HL-60 (cell line): ENCODE results near the gene EEPD1.

Experiments used
- DNase-seq, 2 experiments: peaks; one replicate each; pipeline ENCODE4 v3.0.0-alpha.2; 2010 to 2020; ENCODE audit warnings: low read depth in 1 of 2, low spot score in 1 of 2
- H3K27ac ChIP-seq: fragments of 250-450 bp; sonication (Bioruptor Pico); replicated peaks from 2 replicates; pipeline ENCODE4 v1.5.1; 2020; ENCODE audit warnings: mild to moderate bottlenecking, moderate library complexity
- H3K27me3 ChIP-seq: fragments of 250-450 bp; sonication (Bioruptor Pico); 2 replicates; pipeline ENCODE4 v1.5.1; 2021; ENCODE audit warnings: mild to moderate bottlenecking, moderate library complexity; ENCODE audit not compliant: insufficient read depth, poor library complexity, severe bottlenecking
- H3K4me3 ChIP-seq: replicated peaks from 2 replicates; pipeline ENCODE4 v1.5.1; 2011; ENCODE audit warnings: mild to moderate bottlenecking, control low read depth, low read length; ENCODE audit not compliant: insufficient read depth
- GABPA ChIP-seq: IDR thresholded peaks from 2 replicates; pipeline ENCODE4 v1.6.1; 2012; ENCODE audit warnings: low read depth
- POLR2AphosphoS5 ChIP-seq: IDR thresholded peaks from 2 replicates; pipeline ENCODE4 v1.6.1; 2012; ENCODE audit warnings: low read depth
- SPI1 ChIP-seq: IDR thresholded peaks from 2 replicates; pipeline ENCODE4 v1.6.1; 2012; ENCODE audit warnings: low read depth, mild to moderate bottlenecking, borderline replicate concordance
- TF ChIP-seq, protein P1 (sequence below): IDR thresholded peaks from one replicate; pipeline ENCODE4 v1.5.1; 2011; ENCODE audit warnings: low read length, control low read depth, inconsistent platforms; ENCODE audit not compliant: insufficient read depth
- TF ChIP-seq, protein P2 (sequence below): IDR thresholded peaks from 2 replicates; pipeline ENCODE4 v1.6.1; 2012; ENCODE audit warnings: low read depth; ENCODE audit not compliant: insufficient replicate concordance

Gene EEPD1

DNA sequence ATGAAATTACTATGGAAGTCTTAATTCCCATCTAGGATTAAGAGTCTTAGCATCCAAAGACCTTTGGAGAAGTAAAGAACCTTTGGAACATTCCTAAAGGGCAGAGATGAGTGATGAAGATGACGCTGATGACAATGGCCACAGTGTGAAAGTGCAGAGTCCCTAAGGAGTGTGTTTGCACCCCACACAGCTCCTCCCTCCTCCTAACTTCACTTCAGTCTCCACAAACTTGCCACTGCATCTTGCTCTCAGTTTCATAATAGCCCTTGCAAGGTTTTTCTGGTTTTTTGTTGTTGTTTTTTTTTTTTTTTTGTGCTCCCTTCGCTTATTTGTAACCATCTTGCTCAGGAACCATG, 119.1 kb downstream of the EEPD1 start:
- no peak for TF ChIP-seq GABPA
- TF ChIP-seq, protein P1, sequence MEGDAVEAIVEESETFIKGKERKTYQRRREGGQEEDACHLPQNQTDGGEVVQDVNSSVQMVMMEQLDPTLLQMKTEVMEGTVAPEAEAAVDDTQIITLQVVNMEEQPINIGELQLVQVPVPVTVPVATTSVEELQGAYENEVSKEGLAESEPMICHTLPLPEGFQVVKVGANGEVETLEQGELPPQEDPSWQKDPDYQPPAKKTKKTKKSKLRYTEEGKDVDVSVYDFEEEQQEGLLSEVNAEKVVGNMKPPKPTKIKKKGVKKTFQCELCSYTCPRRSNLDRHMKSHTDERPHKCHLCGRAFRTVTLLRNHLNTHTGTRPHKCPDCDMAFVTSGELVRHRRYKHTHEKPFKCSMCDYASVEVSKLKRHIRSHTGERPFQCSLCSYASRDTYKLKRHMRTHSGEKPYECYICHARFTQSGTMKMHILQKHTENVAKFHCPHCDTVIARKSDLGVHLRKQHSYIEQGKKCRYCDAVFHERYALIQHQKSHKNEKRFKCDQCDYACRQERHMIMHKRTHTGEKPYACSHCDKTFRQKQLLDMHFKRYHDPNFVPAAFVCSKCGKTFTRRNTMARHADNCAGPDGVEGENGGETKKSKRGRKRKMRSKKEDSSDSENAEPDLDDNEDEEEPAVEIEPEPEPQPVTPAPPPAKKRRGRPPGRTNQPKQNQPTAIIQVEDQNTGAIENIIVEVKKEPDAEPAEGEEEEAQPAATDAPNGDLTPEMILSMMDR, result no peak
- TF ChIP-seq, protein P2, sequence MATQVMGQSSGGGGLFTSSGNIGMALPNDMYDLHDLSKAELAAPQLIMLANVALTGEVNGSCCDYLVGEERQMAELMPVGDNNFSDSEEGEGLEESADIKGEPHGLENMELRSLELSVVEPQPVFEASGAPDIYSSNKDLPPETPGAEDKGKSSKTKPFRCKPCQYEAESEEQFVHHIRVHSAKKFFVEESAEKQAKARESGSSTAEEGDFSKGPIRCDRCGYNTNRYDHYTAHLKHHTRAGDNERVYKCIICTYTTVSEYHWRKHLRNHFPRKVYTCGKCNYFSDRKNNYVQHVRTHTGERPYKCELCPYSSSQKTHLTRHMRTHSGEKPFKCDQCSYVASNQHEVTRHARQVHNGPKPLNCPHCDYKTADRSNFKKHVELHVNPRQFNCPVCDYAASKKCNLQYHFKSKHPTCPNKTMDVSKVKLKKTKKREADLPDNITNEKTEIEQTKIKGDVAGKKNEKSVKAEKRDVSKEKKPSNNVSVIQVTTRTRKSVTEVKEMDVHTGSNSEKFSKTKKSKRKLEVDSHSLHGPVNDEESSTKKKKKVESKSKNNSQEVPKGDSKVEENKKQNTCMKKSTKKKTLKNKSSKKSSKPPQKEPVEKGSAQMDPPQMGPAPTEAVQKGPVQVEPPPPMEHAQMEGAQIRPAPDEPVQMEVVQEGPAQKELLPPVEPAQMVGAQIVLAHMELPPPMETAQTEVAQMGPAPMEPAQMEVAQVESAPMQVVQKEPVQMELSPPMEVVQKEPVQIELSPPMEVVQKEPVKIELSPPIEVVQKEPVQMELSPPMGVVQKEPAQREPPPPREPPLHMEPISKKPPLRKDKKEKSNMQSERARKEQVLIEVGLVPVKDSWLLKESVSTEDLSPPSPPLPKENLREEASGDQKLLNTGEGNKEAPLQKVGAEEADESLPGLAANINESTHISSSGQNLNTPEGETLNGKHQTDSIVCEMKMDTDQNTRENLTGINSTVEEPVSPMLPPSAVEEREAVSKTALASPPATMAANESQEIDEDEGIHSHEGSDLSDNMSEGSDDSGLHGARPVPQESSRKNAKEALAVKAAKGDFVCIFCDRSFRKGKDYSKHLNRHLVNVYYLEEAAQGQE, result no peak
- no peak for TF ChIP-seq POLR2AphosphoS5
- TF ChIP-seq SPI1, result no peak
- DNase-seq, result no peak
- H3K27ac ChIP-seq, result no peak overlapping the region

DNA sequence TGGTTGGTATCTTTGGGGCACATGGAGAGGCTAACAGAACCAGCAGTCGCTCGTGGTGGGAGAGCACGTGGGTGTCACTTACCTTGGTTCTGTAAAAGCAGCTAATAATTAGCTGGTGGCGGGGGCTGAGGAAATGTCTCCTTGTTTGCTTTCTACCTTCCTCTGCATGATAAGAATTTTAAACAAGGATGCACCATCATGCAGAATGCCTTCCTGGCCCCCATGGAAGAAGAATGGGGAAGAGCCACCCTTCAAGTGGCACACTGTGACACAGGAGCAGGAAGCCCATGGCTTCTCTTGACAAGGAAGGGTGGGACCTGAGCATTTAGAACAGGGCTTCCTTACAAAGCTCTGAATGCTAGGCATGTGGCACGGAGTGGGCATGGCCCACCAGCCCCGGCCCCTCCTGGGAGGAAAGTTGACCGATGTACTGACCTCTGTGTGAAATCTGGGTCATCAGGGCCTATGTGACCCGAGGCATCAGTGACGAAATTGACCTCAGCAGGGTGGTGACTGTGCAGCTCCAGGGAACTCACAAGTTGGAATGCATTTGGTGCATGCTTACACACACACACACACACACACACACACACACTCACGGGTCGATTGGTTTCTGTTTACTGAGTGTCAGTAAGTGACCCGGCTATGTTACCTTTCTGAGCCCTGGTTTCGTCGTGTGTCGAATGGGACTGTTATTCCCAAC, 119.7 kb downstream of the EEPD1 start:
- Histone ChIP-seq H3K4me3 (no peak overlapping the region), H3K27ac (no peak overlapping the region), H3K27me3 (no peaks in the 10 kb centered on the region)
- TF ChIP-seq GABPA, result no peak
- TF ChIP-seq, protein P1, result no peak
- TF ChIP-seq, protein P2, result no peak
- no peak for TF ChIP-seq SPI1
- TF ChIP-seq POLR2AphosphoS5, result no peak
- no peak for DNase-seq

More for the DNA sequence above, 119.1 kb downstream of the EEPD1 start:
- no peaks in the 10 kb centered on the region for H3K27me3 ChIP-seq
- no peak overlapping the region for H3K4me3 ChIP-seq

DNA sequence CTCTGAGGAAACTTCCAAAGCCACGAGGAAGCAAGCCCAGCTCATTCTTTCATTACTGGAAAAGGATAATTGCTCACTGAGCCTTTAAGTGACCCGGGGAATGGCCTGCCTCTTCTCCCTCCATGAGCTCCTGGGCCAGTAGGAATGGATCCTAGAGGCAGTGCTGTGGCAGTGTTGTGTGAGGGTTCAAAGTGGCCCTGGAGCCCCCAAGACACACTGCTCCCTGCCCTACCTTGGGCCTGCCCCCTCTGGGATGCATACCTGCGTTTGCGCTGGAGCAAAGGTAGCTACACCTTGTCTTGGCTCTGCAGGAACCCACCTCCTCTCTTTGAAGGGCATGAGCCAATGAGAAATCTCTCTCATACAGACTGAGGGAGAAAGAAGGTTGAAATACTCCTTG, 120.8 kb downstream of the EEPD1 start:
- Histone ChIP-seq H3K4me3 (no peak overlapping the region), H3K27ac (no peak overlapping the region), H3K27me3 (no peaks in the 10 kb centered on the region)
- no peak for TF ChIP-seq GABPA
- TF ChIP-seq SPI1, result no peak
- no peak for TF ChIP-seq POLR2AphosphoS5
- TF ChIP-seq, protein P1, result no peak
- TF ChIP-seq, protein P2, result no peak
- no peak for DNase-seq
